Tibial artery (tissue), 4 donors: ENCODE results near the gene ZSCAN23.

Experiments used
- DNase-seq, 2 donors: peaks; one replicate each; pipeline ENCODE4 v3.0.0-alpha.2; 2019
- H3K27ac ChIP-seq, 2 donors: fragments of 200-600 bp; sonication (generic) in 1 of 2; 1 replicate in 1 of 2; 2 replicates in 1 of 2; pipeline ENCODE4 v1.5.1; 2018 to 2019; ENCODE audit warnings: mild to moderate bottlenecking in 1 of 2
- H3K27me3 ChIP-seq, 2 donors: fragments of 200-600 bp; sonication (generic) in 1 of 2; one replicate each; pipeline versions ENCODE4 v1.5.1 to v1.6.0; 2016 to 2019
- H3K36me3 ChIP-seq, 3 donors: fragments of 200-600 bp; sonication (generic) in 2 of 3; one replicate each; pipeline ENCODE4 v1.5.1; 2016 to 2019; ENCODE audit warnings: mild to moderate bottlenecking in 2 of 3
- H3K4me1 ChIP-seq, 4 donors: fragments of 200-600 bp; sonication (generic) in 2 of 4; 1 replicate in 3 of 4; 2 replicates in 1 of 4; pipeline ENCODE4 v1.5.1; 2016 to 2019
- H3K4me3 ChIP-seq, 2 donors: fragments of 200-600 bp; sonication (generic) in 1 of 2; 1 replicate in 1 of 2; 2 replicates in 1 of 2; pipeline ENCODE4 v1.5.1; 2018 to 2019; ENCODE audit warnings: mild to moderate bottlenecking in 2 of 2
- H3K9me3 ChIP-seq, 3 donors: fragments of 200-600 bp; sonication (generic) in 1 of 3; one replicate each; pipeline ENCODE4 v1.5.1; 2016 to 2019
- CTCF ChIP-seq, 2 experiments: fragments of 200-600 bp in 1 of 2; fragments of 450-650 bp in 1 of 2; IDR thresholded peaks; one replicate each; pipeline ENCODE4 v1.5.1; 2017 to 2019; ENCODE audit warnings: antibody characterized with exemption in 2 of 2, mild to moderate bottlenecking in 1 of 2, moderate library complexity in 1 of 2
- intact Hi-C: fragments of 100-400 bp; cut with DNase I; formaldehyde crosslinking; loops from one replicate; pipeline ENCODE4 v1.15.0; 2023; ENCODE audit warnings: low total_unique reads

The ZSCAN23 gene

DNA sequence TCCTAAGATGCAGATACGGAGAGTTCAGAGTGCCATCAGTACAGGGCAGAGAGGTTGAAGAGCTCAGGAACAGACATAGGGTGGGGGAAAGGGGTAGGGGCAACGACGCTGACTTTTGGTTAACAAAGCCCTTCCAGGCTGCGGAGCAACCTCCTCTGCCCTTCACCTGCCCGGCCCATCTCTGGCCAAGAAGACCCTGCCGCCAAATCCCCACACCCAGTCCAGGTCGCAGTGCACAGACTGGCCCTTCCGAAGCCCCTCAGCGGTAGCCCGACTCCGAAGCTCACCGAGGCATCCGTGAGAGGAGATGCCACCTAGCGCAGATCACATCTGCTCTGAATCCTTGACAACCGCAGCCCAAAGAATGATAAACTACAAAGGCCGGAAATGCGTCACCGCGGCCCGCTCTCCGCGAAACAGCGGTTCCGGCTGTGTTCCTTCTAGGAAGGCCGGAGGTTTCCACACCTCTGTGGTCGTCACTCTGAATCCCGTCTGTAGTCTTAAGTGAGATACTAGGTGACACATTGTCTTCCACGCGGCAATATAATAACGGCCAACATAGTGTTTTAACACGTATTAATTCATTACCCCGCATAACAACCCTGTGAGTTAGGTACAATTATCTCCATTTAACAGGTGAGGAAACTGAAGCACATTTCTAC lies at the start of gene ZSCAN23:
ZSCAN23 (minus strand) TSS at position 380 of the 662 bp plus-strand sequence. CDS start 7,225 bp downstream, outside the sequence.
- no peaks in the 10 kb centered on the region for H3K36me3 ChIP-seq
- no peak for TF ChIP-seq CTCF (IDR thresholded peaks at IDR 0.05)
- intact Hi-C loops: no loop called here
- peak; percentile 25 to 69 for DNase-seq
- H3K9me3 ChIP-seq: no peaks in the 10 kb centered on the region
- peaks cover 0 to 6% (median 2%) of the 10 kb centered on the region in 4 donors for H3K4me1 ChIP-seq
- peaks cover 0 to 17% of the 10 kb centered on the region in 2 donors for H3K27me3 ChIP-seq
- peak within 1 kb of the TSS; percentile 58 to 59 for H3K4me3 ChIP-seq
- peak within 1 kb of the TSS in 1 of 2 donors; percentile 41 for H3K27ac ChIP-seq

GRCh38 chr6:28491984-28492317 lies 48.7 kb upstream of the ZSCAN23 start:
- no peak overlapping the region for H3K27ac ChIP-seq
- no peak for DNase-seq
- intact Hi-C loops: no loop called here
- peaks cover 0 to 26% of the 10 kb centered on the region in 2 donors for H3K27me3 ChIP-seq
- H3K4me1 ChIP-seq: peaks cover 0 to 11% (median 5%) of the 10 kb centered on the region in 4 donors
- no peak overlapping the region for H3K4me3 ChIP-seq
- no peak for TF ChIP-seq CTCF (IDR thresholded peaks at IDR 0.05)
- H3K36me3 ChIP-seq: no peaks in the 10 kb centered on the region
- no peaks in the 10 kb centered on the region for H3K9me3 ChIP-seq

DNA sequence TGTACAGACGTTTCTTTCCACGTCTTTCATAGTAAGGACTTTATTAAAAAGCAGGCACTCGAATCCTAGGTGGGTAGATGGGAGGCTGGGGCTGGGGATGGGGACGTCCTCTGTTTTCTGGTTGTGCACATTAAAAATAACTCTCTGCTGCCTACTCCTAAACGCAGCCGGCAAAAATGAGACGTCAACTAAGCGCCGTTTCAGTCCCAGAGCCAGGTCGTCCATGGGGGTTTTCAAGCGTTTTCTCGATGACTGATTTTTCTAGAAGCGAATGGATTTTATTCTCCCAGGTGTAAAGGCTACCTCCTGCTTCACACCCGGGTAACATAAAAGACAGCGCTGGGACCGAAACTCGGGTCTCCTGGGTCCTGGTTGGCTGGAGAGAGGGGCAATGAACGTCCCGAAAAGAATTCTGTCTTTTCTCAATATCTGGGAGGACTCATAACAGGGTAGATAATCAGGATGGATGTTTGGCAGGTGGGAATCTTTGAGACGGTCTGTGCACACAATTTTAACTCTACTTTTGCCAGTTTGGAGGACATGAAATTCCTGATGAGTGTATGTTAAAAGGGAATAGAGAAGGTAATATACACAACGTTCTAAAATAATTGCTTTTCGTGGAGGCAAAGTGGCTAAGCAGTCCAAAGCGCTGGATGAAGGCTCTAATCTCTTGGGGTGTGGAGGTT lies 47.1 kb upstream of the ZSCAN23 start:
- Histone ChIP-seq H3K9me3 (no peaks in the 10 kb centered on the region), H3K27me3 (peaks cover 0 to 27% of the 10 kb centered on the region in 2 donors), H3K4me3 (peak overlapping the region in 1 of 2 donors; percentile 26), H3K27ac (no peak overlapping the region), H3K4me1 (peaks cover 0 to 11% (median 5%) of the 10 kb centered on the region in 4 donors), H3K36me3 (no peaks in the 10 kb centered on the region)
- no peak for TF ChIP-seq CTCF (IDR thresholded peaks at IDR 0.05)
- intact Hi-C loops: no loop called here
- no peak for DNase-seq

- DNase-seq: no peak
- H3K27ac ChIP-seq: no peak overlapping the region
Observed at GRCh38 chr6:28489366-28490204, 46.3 kb upstream of the ZSCAN23 start.

More at GRCh38 chr6:28489366-28490204, 46.3 kb upstream of the ZSCAN23 start:
- peak overlapping the region in 1 of 2 donors; percentile 26 for H3K4me3 ChIP-seq
- no peaks in the 10 kb centered on the region for H3K36me3 ChIP-seq
- TF ChIP-seq CTCF (IDR thresholded peaks at IDR 0.05): no peak
- H3K4me1 ChIP-seq: peaks cover 0 to 11% (median 5%) of the 10 kb centered on the region in 4 donors
- no peaks in the 10 kb centered on the region for H3K9me3 ChIP-seq
- peaks cover 0 to 27% of the 10 kb centered on the region in 2 donors for H3K27me3 ChIP-seq
- intact Hi-C loops: no loop called here
